Mammary microvascular endothelial cell (primary cell): Measurements from ENCODE around the gene VPS8. TPM values are rescaled to one million over a fixed set of nuclear protein-coding genes. Genes with fewer than 3 reads are reported as not detected.

Experiments
- total RNA-seq: library from RNA; depleted of rRNA; stranded (reverse); fragments of >200 nt; gene quantifications from 2 replicates; pipeline ENCODE4 v1.2.3, GENCODE V29; 2015

The VPS8 gene
- 24.7 and 28.4 TPM in 2 replicates for total RNA-seq

DNA sequence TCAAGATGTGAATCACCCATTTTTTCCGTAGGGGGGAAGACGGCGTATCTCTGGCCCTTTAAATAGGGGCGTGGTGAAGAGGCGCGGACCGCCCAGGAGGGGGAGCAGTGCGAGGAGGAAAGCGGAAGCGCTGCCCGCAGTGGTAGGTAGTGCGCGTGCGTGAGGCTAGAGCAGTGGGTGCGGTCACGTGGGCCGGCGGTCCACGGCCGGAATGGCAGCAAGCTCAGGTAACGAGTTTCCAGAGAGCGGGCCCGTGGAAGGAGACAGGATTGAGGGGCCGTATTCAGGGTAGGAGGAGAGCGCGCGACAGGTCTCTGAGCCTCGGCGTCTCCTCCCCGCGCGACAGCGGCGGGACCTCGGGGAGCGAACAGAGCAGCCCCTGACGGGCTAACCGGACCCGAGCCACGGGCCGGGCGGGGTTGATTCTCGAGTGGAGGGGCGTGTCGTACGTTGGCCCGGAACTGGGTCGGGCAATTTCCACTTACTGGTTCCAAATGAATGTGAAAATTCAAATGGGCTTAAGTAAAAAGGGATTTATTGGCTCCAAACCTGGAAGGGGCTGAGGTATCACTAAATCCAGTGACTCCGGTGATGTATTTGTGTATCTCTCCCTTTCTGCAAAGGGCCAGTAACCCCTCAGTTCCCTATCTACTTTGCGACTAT is at the start of gene VPS8:
Gene VPS8, plus strand, starts transcription at position 168 of the 663 bp plus-strand sequence. CDS start 12,467 bp downstream, outside the sequence.

Other genes with a start within 250 kb of the VPS8 start
- 11.6 and 13.8 TPM in 2 replicates for gene MAGEF1, start 100.1 kb upstream of the VPS8 start, total RNA-seq